Stimulated activated CD8-positive, alpha-beta memory T cell treated with anti-CD3 and anti-CD28 coated beads, Interleukin-7, amount 100 ng/mL, for 4 hours (primary cell): Measurements from ENCODE around the gene DUSP21.
"Not testable (repeated sequence)": the region's sequence is repeated elsewhere in the genome, so short reads cannot be mapped to it uniquely, and the experiment has no call there.

ENCODE experiments used
- DNase-seq, 2 donors: peaks; one replicate each; pipeline ENCODE4 v3.0.0-alpha.2; 2020; ENCODE audit warnings: low read depth in 2 of 2

Gene DUSP21

DNA sequence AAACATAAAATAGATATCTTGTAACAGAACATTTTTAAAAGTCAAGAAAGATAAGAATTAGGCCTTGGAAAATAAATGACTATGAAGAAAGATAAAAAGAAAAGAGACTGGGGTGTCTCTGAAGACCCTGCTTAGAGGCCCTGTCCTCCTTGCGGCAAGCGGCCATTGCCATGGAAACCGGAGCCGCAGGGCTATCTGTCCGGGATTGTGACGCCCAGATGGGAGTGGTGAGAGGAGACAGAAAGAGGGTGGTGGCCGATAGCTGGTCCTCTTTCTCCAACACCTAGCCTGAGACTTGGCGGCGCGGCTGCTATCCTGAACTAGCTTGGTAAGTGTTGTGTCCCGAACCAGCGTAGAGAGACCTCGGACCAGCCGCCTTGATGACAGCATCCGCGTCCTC, at the start of gene DUSP21:
Gene DUSP21 (plus strand): TSS at position 269 of the 400 bp plus-strand sequence. CDS start 112 bp downstream, at position 381.
- no peak for DNase-seq

DNA sequence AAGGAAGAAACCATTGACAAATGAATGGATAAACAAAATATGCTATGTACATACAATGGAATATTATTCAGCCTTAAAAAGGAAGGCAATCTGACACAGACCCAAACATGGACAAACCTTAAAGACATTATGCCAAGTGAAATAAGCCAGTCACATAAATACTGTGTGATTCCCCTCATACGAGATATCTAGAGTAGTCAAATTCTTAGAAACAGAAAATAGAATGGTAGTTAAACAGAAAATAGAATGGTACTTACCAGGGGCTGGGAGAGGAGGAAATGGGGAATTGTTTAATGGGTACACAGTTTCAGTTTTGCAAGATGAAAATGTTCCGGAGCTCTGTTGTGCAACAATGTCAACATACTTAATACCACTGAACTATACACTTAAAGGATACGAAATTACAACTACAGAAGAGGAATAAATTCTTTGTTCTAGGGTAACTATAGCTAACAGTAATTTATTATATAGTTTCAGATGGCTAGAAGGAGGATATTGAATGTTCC, 47.8 kb upstream of the DUSP21 start:
- no peak for DNase-seq

GRCh38 chrX:44802613-44803012, 41.2 kb upstream of the DUSP21 start:
- no peak for DNase-seq

- DNase-seq: no peak
Observed at GRCh38 chrX:44815681-44816080, 28.1 kb upstream of the DUSP21 start.

DNA sequence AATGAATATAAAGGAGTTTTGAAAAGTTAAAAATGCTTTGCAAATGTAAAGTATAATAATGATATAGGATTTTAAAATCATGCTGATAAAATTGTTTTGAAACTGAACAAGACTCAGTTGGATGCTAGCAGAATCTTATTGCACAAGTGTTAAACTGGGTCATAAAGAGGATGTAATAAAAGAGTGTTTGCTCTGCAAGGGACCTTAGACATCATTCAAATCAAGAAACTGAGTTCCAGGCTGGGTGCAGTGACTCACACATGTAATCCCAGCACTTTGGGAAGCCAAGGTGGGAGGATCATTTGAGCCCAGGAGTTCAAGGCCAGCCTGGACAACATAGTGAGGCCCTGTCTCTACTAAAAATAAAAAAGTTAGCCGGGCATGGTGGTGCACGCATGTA, 27.5 kb upstream of the DUSP21 start:
- no peak for DNase-seq

DNA sequence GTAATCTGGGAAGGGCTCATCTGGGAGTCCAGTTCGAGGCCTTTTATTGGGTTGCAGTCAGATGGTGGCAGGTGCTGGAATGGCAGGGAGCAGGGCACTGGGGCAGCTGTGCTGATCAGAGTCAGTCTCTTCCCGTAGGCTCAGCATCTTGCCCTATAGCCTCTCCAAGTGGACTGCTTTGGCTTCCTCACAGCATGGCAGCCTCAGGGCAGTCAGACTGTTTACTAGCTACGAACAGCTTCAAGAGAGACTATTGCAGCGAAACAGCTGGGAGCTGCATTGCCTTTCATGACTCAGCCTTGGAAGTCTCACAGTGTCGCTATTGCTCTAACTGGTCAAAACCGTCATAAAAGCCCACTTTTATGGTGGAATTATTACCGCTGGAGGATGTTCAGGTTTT, 26.8 kb upstream of the DUSP21 start:
- no peak for DNase-seq

GRCh38 chrX:44822601-44823000, 21.2 kb upstream of the DUSP21 start:
- DNase-seq: no peak

- DNase-seq: not testable (repeated sequence)
Observed at GRCh38 chrX:44823193-44823592, 20.6 kb upstream of the DUSP21 start.

DNA sequence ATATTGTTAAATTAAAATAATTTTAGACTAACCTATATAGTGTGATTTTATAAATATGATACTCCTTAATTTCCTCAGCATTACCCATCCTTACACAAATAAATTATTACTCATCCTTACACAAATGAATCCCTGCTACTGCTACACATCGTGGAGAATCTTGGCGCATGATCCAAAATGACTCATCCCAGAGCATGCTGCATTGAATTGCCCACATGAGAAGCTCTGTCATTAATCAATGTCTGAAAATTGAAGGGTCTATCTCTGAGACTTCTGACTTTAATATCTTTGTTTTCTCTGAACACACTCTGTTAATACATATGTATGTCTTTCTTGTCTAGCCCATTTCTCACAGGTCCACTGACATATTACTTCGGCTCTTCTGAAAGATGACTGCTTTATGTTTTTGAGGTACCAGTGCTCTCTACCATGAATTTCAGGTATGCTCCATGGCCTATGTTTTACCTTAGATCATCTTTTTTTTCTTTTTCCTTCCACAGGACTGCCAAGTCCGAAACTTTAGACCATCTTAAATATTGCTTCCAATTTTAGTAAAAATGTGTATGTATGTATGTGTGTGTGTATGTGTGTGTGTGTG, 15.7 kb upstream of the DUSP21 start:
- no peak for DNase-seq

DNA sequence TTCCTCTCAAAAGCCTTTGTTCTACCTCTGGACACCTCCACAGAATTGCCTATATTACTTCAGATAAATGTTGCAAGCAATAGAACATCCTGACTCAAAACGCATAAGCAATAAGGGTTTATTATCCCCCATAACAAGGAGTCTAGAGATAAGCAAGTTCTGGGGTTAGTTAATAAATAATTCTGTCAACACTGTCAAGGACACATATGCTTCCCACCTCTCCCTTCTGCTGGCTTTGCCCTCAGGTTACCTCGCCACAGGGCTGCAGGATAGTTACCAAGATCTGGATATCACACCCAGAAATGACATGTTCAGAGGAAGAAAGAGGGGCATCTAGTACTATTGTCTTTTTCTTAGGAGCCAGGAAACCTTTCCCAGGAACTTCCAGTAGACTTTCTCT, 14.0 kb upstream of the DUSP21 start:
- no peak for DNase-seq

DNA sequence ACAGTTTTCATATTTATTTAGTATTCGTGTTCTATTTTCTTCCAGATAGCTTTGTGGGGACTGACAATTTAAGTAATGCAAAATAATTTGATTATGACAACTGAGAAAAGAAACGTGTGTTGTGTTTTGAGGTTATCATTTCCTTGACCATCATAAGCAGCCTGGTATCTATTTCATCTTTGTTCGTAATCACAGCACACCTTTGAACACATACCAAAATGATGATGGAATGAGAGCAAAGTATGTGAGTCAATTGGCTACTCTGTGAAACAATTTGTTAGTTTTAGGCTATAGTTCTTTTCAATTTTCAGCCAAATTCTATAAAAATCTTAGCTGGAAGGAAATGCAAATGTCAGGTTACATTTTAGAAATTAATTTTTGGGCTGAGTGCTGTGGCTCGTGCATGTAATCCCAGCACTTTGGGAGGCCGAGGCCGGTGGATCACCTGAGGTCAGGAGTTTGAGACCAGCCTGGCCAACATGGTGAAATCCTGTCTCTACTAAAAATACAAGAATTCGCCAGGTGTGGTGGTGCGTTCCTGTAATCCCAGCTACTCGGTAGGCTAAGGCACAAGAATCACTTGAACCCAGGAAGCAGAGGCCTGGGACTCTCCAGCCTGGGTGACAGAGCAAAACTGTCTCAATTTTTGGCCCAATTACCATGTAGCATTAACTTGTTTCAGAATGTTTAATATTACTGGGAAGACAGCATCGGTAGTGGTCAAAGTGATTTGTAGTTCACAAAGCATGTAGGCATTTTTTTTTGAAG, 1.1 kb upstream of the DUSP21 start:
- DNase-seq: no peak

- no peak for DNase-seq
Observed at GRCh38 chrX:44843318-44843702, 511 bp upstream of the DUSP21 start.

DNA sequence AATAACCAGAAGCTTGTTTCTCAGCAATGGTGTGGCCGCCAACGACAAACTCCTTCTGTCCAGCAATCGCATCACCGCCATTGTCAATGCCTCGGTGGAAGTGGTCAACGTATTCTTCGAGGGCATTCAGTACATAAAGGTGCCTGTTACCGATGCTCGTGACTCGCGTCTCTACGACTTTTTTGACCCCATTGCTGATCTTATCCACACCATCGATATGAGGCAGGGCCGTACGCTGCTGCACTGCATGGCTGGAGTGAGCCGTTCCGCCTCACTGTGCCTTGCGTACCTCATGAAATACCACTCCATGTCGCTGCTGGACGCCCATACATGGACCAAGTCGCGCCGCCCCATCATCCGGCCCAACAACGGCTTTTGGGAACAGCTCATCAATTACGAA, 383 bp downstream of the DUSP21 start:
- DNase-seq: no peak

- DNase-seq: not testable (repeated sequence)
Observed at GRCh38 chrX:44850891-44851290, 7.1 kb downstream of the DUSP21 start.

DNA sequence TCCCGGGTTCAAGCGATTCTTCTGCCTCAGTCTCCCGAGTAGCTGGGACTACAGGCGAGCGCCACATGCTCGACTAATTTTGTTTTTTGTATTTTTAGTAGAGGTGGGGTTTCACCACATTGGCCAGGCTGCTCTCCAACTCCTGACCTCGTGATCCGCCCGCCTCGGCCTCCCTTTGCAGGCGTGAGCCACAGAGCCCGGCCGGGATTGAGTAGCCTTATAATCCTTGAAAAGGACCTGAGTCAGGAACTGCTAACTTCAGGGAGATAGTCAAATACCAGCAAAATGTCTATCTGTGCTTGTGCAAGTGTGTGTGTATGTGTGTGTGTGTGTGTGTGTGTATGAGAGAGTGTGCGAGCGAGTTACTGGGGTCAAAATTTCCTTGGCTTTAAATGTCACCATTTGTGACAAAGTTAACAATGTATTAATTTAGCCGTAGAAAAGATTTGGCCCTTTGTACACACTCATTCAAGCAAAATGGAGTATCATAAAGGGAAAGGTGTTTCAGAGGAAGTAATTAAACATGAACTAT, 27.4 kb downstream of the DUSP21 start:
- DNase-seq: no peak

DNA sequence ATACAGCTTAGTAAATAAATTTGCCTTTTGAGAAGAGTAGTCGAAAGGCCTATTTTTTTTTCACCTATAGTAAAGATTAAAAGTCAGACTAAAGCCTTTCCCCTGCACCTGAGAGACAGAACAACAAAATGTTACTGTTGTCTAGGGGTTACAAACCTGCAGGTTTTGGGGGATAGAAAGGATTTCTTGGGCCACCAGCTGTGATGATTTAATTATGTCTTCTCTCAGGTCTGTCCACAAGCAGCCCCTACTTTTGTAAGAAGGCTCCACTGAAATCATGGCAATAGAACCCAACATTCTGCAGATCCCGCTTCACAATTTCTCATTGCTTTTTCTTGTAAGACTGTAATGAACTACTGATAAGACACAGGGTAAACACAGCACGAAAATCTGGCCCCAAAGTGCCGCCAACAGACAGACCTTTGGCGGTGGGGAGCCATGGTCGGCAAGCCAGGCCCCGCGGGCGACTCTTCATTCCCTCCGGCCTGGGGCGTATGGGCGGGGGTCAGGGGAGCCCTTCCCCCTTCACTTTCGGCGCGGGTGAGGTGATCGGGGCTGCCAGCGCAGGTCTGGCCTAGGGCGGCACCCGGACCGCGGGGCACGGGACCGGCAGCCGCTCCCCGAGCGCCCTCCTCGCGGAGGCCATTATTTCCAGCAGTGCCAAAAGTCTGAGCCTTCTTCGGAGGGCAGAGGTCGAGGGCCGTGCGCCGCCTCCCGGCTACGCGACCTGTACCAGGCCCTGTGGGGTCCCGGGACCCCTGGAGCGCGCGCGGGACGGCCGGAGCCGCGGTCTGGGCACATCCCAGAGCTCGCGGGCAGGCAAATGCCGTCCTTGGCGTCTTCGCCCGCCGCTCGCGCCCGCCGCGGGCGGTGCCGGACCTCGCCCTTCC, 28.4 kb downstream of the DUSP21 start:
- no peak for DNase-seq

DNA sequence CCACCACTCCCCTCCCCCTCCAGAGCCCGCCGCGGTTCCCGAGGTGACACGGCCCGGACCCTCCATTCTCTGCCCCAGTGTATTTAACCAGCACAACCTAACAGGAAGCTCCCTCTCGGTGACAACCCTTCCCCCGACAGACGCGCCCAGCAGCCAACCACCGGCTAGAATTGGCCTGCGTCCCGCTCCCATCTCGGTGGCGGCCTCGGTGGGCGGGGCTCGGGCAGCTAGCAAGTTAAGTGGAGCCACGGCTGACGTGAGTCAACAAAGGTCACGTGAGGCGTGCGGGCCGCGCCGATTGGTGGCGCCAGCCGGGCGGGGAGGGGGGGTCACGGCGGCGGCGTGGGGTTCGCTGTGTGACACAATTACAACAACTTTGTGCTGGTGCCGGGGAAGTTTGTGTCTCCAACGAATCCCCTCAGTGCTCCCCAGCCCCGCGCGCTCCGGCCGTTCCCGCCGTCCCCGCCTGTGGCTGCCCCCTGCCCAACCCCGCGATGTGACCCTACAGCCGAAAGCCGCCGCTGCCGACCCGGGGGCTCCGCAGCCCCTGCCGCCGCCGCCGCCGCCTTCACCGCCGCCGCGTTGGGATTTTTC, 29.1 kb downstream of the DUSP21 start, which contains the start of gene KDM6A:
Gene KDM6A (plus strand): TSS at position 368 of the 594 bp plus-strand sequence. CDS start 364 bp downstream, outside the sequence.
- peak; percentile 92 to 100 for DNase-seq

DNA sequence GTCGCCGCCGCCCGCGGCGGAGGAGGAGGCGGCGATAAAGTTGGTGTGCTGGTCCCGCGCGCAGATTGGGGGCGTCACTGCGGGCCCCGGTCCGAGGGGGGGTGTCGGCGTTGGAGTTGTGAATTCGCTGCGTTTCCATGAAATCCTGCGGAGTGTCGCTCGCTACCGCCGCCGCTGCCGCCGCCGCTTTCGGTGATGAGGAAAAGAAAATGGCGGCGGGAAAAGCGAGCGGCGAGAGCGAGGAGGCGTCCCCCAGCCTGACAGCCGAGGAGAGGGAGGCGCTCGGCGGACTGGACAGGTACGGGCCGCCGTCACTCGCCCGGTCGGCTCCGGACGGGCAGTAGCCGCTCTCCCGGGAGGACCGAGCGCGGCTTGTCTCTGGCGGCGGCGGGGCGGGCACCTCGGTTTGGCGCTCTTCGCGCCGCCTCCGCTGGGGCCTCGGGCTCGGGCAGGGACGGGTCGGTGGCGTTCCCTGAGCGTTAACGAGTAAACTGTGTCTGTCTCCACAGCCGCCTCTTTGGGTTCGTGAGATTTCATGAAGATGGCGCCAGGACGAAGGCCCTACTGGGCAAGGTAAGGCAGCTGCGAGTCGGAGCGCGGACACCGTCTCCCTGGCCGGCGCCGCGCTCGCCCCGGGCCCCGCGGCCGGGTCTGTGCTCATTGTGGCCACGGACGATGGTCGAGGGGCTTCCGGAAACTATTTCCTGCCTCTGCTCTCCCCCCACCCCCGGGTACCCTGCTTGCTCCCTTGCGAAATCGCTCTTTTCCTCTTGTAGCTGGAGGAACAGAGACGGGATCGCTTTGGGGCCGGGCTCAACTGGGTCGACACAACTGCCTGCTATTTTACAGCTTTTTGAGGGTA, 29.8 kb downstream of the DUSP21 start:
- peak in 1 of 2 donors; percentile 50 for DNase-seq

DNA sequence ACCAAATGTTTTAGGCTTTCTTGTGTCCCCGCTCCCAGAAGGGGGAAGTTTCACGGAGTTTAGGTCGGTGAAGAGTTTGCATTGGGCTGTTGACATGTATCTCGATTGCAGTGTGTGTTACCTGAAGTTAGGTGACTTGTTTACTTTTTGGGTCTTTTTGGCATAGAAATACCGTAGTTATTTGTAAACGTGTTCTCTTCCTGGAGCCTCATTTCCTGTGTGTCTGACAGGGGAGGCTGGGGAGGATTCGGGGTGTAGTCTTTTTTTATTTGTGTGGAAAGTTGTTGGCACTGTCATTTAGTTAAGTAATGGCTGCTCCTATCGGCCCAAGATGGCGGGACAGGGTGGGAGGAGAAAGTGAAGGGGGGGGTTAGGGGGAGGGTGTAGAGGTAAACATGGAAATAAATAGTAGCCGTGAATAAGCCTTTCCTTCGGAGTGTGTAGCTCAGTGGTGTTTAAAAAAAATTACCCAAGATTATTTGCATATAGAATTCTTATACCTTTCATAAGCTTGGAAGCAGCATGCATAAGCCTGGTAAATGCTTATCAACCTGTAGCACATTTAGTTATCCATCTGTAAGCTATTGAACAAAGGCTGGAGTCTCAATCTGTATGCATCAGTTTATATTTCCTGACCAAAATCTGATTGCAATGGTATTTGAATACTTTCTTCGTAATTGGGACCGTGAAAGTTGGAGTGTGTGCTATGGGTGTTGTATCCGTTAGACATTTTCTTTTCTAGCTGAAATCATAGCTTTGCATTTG, 30.8 kb downstream of the DUSP21 start:
- peak in 1 of 2 donors; percentile 35 for DNase-seq

DNA sequence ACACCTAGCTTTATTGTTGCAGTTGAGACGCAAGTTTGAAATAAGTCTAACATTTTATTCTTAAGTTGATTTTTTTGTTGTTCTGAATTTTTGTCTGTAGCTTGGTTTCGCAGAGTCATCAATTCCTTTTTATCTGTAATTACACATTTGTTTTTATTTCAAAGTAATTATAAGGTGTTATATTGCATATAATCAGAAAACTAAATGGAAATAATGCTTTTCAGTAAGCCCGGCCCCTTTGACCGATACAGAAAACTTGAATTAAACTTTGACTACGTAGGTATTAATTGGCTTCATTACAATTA, 31.3 kb downstream of the DUSP21 start:
- DNase-seq: no peak
